ENCODE data around the gene CPXM1. TPM values are rescaled to one million over a fixed set of nuclear protein-coding genes. Genes with fewer than 3 reads are reported as not detected.

The CPXM1 gene
- total RNA-seq, 6 donors from 2014 or later: 0.15 to 13.0 (median 0.55) TPM; not detected in 1

GRCh38 chr20:2759143-2759542 lies 41.3 kb downstream of the CPXM1 start:
- Histone ChIP-seq H3K36me3 (no peaks in the 10 kb centered on the region), H3K4me1 (no peaks in the 10 kb centered on the region), H3K9me3 (no peaks in the 10 kb centered on the region), H3K27ac (no peak overlapping the region), H3K27me3 (no peaks in the 10 kb centered on the region), H3K4me3 (no peak overlapping the region)
- no peak for ATAC-seq (ENCODE audit: low FRiP score in 2 of 2)
- no peak for DNase-seq
- WGBS, 2 donors: 76 to 77% methylated on average over 3 to 10 of the region's 10 CpGs
- no peak for TF ChIP-seq EP300 (IDR thresholded peaks at IDR 0.05)
- no peak for TF ChIP-seq POLR2AphosphoS5 (IDR thresholded peaks at IDR 0.05)
- TF ChIP-seq CTCF (IDR thresholded peaks at IDR 0.05): no peak
- no peak for TF ChIP-seq POLR2A (IDR thresholded peaks at IDR 0.05)

GRCh38 chr20:2757969-2758368 lies 42.5 kb downstream of the CPXM1 start:
- WGBS, 2 donors: 80 to 83% methylated on average over 5 of the region's 5 CpGs
- ATAC-seq (ENCODE audit: low FRiP score in 2 of 2) (no peak), DNase-seq (no peak)
- TF ChIP-seq EP300 (IDR thresholded peaks at IDR 0.05): no peak
- TF ChIP-seq POLR2A (IDR thresholded peaks at IDR 0.05): no peak
- no peak for TF ChIP-seq POLR2AphosphoS5 (IDR thresholded peaks at IDR 0.05)
- no peak for TF ChIP-seq CTCF (IDR thresholded peaks at IDR 0.05)
- H3K9me3 ChIP-seq: no peaks in the 10 kb centered on the region
- no peaks in the 10 kb centered on the region for H3K36me3 ChIP-seq
- no peak overlapping the region for H3K4me3 ChIP-seq
- peaks cover 0 to under 1% (median 0%) of the 10 kb centered on the region in 4 donors for H3K27me3 ChIP-seq
- H3K4me1 ChIP-seq: peaks cover 1 to 4% (median 3%) of the 10 kb centered on the region in 4 donors
- no peak overlapping the region for H3K27ac ChIP-seq

- peaks cover 0 to 10% (median 1%) of the 10 kb centered on the region in 4 donors for H3K27me3 ChIP-seq
- no peaks in the 10 kb centered on the region for H3K9me3 ChIP-seq
- no peaks in the 10 kb centered on the region for H3K36me3 ChIP-seq
- ATAC-seq (ENCODE audit: low FRiP score in 2 of 2) (no peak), DNase-seq (no peak)
- H3K4me3 ChIP-seq: no peak overlapping the region
- no peak overlapping the region for H3K27ac ChIP-seq
- WGBS, 2 donors: 80 to 92% methylated on average over 3 to 5 of the region's 5 CpGs
- TF ChIP-seq CTCF (IDR thresholded peaks at IDR 0.05) (no peak), POLR2A (IDR thresholded peaks at IDR 0.05) (no peak), EP300 (IDR thresholded peaks at IDR 0.05) (no peak), POLR2AphosphoS5 (IDR thresholded peaks at IDR 0.05) (no peak)
- peaks cover 11 to 13% (median 12%) of the 10 kb centered on the region in 4 donors for H3K4me1 ChIP-seq
Observed at GRCh38 chr20:2757001-2757400, 43.4 kb downstream of the CPXM1 start.

- Histone ChIP-seq H3K4me3 (no peak overlapping the region), H3K4me1 (peaks cover 18 to 21% (median 20%) of the 10 kb centered on the region in 4 donors), H3K27me3 (peaks cover 0 to 14% (median 1%) of the 10 kb centered on the region in 4 donors), H3K27ac (no peak overlapping the region), H3K36me3 (no peaks in the 10 kb centered on the region), H3K9me3 (no peaks in the 10 kb centered on the region)
- ATAC-seq (ENCODE audit: low FRiP score in 2 of 2) (no peak), DNase-seq (no peak)
- no peak for TF ChIP-seq POLR2A (IDR thresholded peaks at IDR 0.05)
- TF ChIP-seq CTCF (IDR thresholded peaks at IDR 0.05): peak in 5 of 6 experiments; percentile 17 to 59 (median 52)
- 47 to 65% methylated on average over 3 to 5 of the region's 5 CpGs for WGBS, 2 donors
Observed at GRCh38 chr20:2756056-2756611, 44.3 kb downstream of the CPXM1 start.

- 70 to 76% methylated on average over 5 to 10 of the region's 18 CpGs for WGBS, 2 donors
- DNase-seq (peak in 1 of 2 donors; percentile 74), ATAC-seq (ENCODE audit: low FRiP score in 2 of 2) (no peak)
- Histone ChIP-seq H3K4me3 (no peak overlapping the region), H3K36me3 (no peaks in the 10 kb centered on the region), H3K9me3 (no peaks in the 10 kb centered on the region), H3K4me1 (peaks cover 23 to 27% (median 25%) of the 10 kb centered on the region in 4 donors), H3K27ac (no peak overlapping the region), H3K27me3 (peaks cover 0 to 14% (median 1%) of the 10 kb centered on the region in 4 donors)
- TF ChIP-seq CTCF (IDR thresholded peaks at IDR 0.05): no peak
Observed at GRCh38 chr20:2755451-2756055, 44.9 kb downstream of the CPXM1 start.

Measured in upper lobe of left lung (tissue), 6 donors.